SK-N-SH treated with all-trans-retinoic acid at 6 μM for 48 hours (cell line): ENCODE measurements around the gene GALNT15.

ENCODE experiments used
- ATAC-seq: fragments of 200-7000 bp; cut with Tn5 transposase; 3 replicates; pipeline ENCODE4 v1.9.1; 2020; ENCODE audit warnings: mild to moderate bottlenecking, moderate library complexity
- ARNTL ChIP-seq: fragments of 450-650 bp; formaldehyde crosslinking; IDR thresholded peaks from 2 replicates; pipeline ENCODE4 v1.5.0; 2020; ENCODE audit warnings: low read depth, mild to moderate bottlenecking, moderate library complexity, borderline replicate concordance
- BACH2 ChIP-seq: fragments of 250-450 bp; sonication (Bioruptor Pico); IDR thresholded peaks from 2 replicates; pipeline ENCODE4 v1.9.0; 2021; ENCODE audit warnings: mild to moderate bottlenecking, borderline replicate concordance
- CREB5 ChIP-seq: fragments of 250-450 bp; sonication (Bioruptor Pico); IDR thresholded peaks from 2 replicates; pipeline ENCODE4 v1.5.1; 2020; ENCODE audit warnings: low read depth, mild to moderate bottlenecking, moderate library complexity
- CSDC2 ChIP-seq: fragments of 250-450 bp; sonication (Bioruptor Pico); IDR thresholded peaks from 2 replicates; pipeline ENCODE4 v1.5.0; 2020; ENCODE audit warnings: mild to moderate bottlenecking, moderate library complexity
- CSRNP3 ChIP-seq: fragments of 250-450 bp; sonication (Bioruptor Pico); IDR thresholded peaks from 2 replicates; pipeline ENCODE4 v1.5.1; 2021; ENCODE audit warnings: mild to moderate bottlenecking, moderate library complexity
- ESRRG ChIP-seq: fragments of 250-450 bp; sonication (Bioruptor Pico); IDR thresholded peaks from 2 replicates; pipeline ENCODE4 v1.6.1; 2021; ENCODE audit warnings: mild to moderate bottlenecking
- GLIS3 ChIP-seq: fragments of 250-450 bp; sonication (Bioruptor Pico); IDR thresholded peaks from 2 replicates; pipeline ENCODE4 v1.5.0; 2020; ENCODE audit warnings: mild to moderate bottlenecking, moderate library complexity
- ISL1 ChIP-seq: fragments of 250-450 bp; sonication (Bioruptor Pico); IDR thresholded peaks from 2 replicates; pipeline ENCODE4 v2.1.2; 2022; ENCODE audit warnings: mild to moderate bottlenecking, moderate library complexity
- OSR1 ChIP-seq: fragments of 250-450 bp; sonication (Bioruptor Pico); IDR thresholded peaks from 2 replicates; pipeline ENCODE4 v1.8.0; 2022; ENCODE audit warnings: moderate library complexity, mild to moderate bottlenecking, inconsistent platforms
- PPARA ChIP-seq: fragments of 250-450 bp; sonication (Bioruptor Pico); IDR thresholded peaks from 2 replicates; pipeline ENCODE4 v1.5.0; 2020; ENCODE audit warnings: mild to moderate bottlenecking, borderline replicate concordance
- RARB ChIP-seq: fragments of 250-450 bp; sonication (Bioruptor Pico); IDR thresholded peaks from 2 replicates; pipeline ENCODE4 v1.8.0; 2021; ENCODE audit warnings: mild to moderate bottlenecking, moderate library complexity
- SNAI2 ChIP-seq: fragments of 250-450 bp; sonication (Bioruptor Pico); IDR thresholded peaks from 2 replicates; pipeline ENCODE4 v1.5.0; 2020; ENCODE audit warnings: mild to moderate bottlenecking, moderate library complexity
- TCF4 ChIP-seq: fragments of 250-450 bp; sonication (Bioruptor Pico); IDR thresholded peaks from 2 replicates; pipeline ENCODE4 v1.8.0; 2021; ENCODE audit warnings: mild to moderate bottlenecking, moderate library complexity, borderline replicate concordance
- TOX ChIP-seq: fragments of 250-450 bp; sonication (Bioruptor Pico); IDR thresholded peaks from 2 replicates; pipeline ENCODE4 v1.8.0; 2021; ENCODE audit warnings: mild to moderate bottlenecking, moderate library complexity, borderline replicate concordance
- TSHZ2 ChIP-seq: fragments of 250-450 bp; sonication (Bioruptor Pico); IDR thresholded peaks from 2 replicates; pipeline ENCODE4 v1.5.0; 2020; ENCODE audit warnings: mild to moderate bottlenecking, moderate library complexity
- ZC3H10 ChIP-seq: fragments of 250-450 bp; sonication (Bioruptor Pico); IDR thresholded peaks from 2 replicates; pipeline ENCODE4 v1.5.1; 2021; ENCODE audit warnings: mild to moderate bottlenecking, moderate library complexity
- ZFP3 ChIP-seq: fragments of 250-450 bp; sonication (Bioruptor Pico); IDR thresholded peaks from 2 replicates; pipeline ENCODE4 v1.5.0; 2020; ENCODE audit warnings: mild to moderate bottlenecking, moderate library complexity
- ZFP30 ChIP-seq: fragments of 450-650 bp; formaldehyde crosslinking; IDR thresholded peaks from 2 replicates; pipeline ENCODE4 v1.5.0; 2022; ENCODE audit warnings: mild to moderate bottlenecking, moderate library complexity
- ZNF565 ChIP-seq: fragments of 450-650 bp; formaldehyde crosslinking; conservative IDR thresholded peaks from 2 replicates; pipeline ENCODE4 v1.5.0; 2020; ENCODE audit warnings: low read depth, mild to moderate bottlenecking, moderate library complexity
- ZNF70 ChIP-seq: fragments of 450-650 bp; formaldehyde crosslinking; IDR thresholded peaks from 2 replicates; pipeline ENCODE4 v1.5.0; 2020; ENCODE audit warnings: mild to moderate bottlenecking, moderate library complexity
- ZNF8 ChIP-seq: fragments of 450-650 bp; formaldehyde crosslinking; IDR thresholded peaks from 2 replicates; pipeline ENCODE4 v1.5.0; 2020; ENCODE audit warnings: mild to moderate bottlenecking, moderate library complexity
- TF ChIP-seq, protein P1 (sequence below): fragments of 250-450 bp; sonication (Bioruptor Pico); IDR thresholded peaks from 2 replicates; pipeline ENCODE4 v1.8.0; 2020; ENCODE audit warnings: mild to moderate bottlenecking, moderate library complexity, borderline replicate concordance
- TF ChIP-seq, protein P2 (sequence below): fragments of 250-450 bp; sonication (Bioruptor Pico); IDR thresholded peaks from 2 replicates; pipeline ENCODE4 v1.8.0; 2021; ENCODE audit warnings: low read depth, mild to moderate bottlenecking, moderate library complexity, borderline replicate concordance

The GALNT15 gene

GRCh38 chr3:16173283-16174025 lies 1.0 kb upstream of the GALNT15 start:
- TF ChIP-seq GLIS3: no peak
- TF ChIP-seq TOX (CRISPR knock-in tag): no peak
- TF ChIP-seq, protein P1, sequence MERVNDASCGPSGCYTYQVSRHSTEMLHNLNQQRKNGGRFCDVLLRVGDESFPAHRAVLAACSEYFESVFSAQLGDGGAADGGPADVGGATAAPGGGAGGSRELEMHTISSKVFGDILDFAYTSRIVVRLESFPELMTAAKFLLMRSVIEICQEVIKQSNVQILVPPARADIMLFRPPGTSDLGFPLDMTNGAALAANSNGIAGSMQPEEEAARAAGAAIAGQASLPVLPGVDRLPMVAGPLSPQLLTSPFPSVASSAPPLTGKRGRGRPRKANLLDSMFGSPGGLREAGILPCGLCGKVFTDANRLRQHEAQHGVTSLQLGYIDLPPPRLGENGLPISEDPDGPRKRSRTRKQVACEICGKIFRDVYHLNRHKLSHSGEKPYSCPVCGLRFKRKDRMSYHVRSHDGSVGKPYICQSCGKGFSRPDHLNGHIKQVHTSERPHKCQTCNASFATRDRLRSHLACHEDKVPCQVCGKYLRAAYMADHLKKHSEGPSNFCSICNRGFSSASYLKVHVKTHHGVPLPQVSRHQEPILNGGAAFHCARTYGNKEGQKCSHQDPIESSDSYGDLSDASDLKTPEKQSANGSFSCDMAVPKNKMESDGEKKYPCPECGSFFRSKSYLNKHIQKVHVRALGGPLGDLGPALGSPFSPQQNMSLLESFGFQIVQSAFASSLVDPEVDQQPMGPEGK (CRISPR knock-in tag): no peak
- TF ChIP-seq CSRNP3 (CRISPR knock-in tag): no peak
- TF ChIP-seq TCF4 (CRISPR knock-in tag): no peak
- TF ChIP-seq ZNF70 (CRISPR knock-in tag): no peak
- no peak for TF ChIP-seq CREB5 (CRISPR knock-in tag)
- TF ChIP-seq BACH2 (CRISPR knock-in tag): no peak
- no peak for TF ChIP-seq ZNF8
- TF ChIP-seq SNAI2 (CRISPR knock-in tag): no peak
- no peak for TF ChIP-seq OSR1 (CRISPR knock-in tag)
- TF ChIP-seq, protein P2, sequence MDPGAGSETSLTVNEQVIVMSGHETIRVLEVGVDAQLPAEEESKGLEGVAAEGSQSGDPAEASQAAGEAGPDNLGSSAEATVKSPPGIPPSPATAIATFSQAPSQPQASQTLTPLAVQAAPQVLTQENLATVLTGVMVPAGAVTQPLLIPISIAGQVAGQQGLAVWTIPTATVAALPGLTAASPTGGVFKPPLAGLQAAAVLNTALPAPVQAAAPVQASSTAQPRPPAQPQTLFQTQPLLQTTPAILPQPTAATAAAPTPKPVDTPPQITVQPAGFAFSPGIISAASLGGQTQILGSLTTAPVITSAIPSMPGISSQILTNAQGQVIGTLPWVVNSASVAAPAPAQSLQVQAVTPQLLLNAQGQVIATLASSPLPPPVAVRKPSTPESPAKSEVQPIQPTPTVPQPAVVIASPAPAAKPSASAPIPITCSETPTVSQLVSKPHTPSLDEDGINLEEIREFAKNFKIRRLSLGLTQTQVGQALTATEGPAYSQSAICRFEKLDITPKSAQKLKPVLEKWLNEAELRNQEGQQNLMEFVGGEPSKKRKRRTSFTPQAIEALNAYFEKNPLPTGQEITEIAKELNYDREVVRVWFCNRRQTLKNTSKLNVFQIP (CRISPR knock-in tag): no peak
- TF ChIP-seq ISL1: no peak
- no peak for TF ChIP-seq ZC3H10 (CRISPR knock-in tag)
- TF ChIP-seq ZFP30 (CRISPR knock-in tag): no peak

GRCh38 chr3:16174026-16174355 lies 489 bp upstream of the GALNT15 start:
- TF ChIP-seq CREB5 (CRISPR knock-in tag) (no peak), RARB (CRISPR knock-in tag) (no peak), ZC3H10 (CRISPR knock-in tag) (no peak), PPARA (CRISPR knock-in tag) (no peak), CSDC2 (CRISPR knock-in tag) (no peak), ESRRG (CRISPR knock-in tag) (no peak), ZFP3 (CRISPR knock-in tag) (no peak), CSRNP3 (CRISPR knock-in tag) (no peak), BACH2 (CRISPR knock-in tag) (no peak), ARNTL (CRISPR knock-in tag) (no peak), TSHZ2 (no peak), ZNF70 (CRISPR knock-in tag) (no peak), TOX (CRISPR knock-in tag) (no peak), ISL1 (no peak), ZNF565 (CRISPR knock-in tag) (no peak), OSR1 (CRISPR knock-in tag) (no peak)
- TF ChIP-seq, protein P1 (CRISPR knock-in tag): no peak
- ATAC-seq: no peak; the same call in 2 of the 3 replicates

More at GRCh38 chr3:16173283-16174025, 1.0 kb upstream of the GALNT15 start:
- ATAC-seq: no peak
